ENCODE results near the gene OTX2.

Gene OTX2

DNA sequence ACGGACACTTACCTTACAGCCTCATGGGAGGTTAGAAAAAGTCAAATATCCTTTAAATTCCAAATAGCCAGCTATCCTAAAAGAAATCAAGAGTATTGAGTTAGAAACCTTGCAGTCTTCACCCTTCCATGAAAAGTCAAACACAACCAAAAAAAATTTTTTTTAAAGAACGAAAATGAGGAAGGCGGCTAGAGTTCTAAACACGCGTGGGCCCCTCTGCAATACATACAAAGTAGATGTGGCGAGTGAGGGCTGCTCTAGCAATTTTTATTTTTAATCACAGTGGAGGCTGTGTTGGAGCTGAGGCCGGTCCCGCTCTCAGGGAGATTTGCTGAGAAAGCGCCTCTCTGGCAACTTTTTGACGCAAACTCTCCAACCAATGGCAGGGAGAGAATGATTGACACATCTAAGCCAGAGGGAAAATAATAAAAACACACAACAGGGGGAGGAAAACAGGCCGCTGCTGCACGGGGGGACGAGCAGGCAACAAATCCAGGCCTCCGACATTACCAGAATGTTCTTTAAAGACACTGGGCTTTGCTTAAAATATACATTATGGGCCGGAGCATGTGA is at the start of gene OTX2:
Gene OTX2, minus strand, starts transcription at position 333 of the 573 bp plus-strand sequence. CDS start 5,023 bp downstream, outside the sequence.
- no peak for DNase-seq

DNA sequence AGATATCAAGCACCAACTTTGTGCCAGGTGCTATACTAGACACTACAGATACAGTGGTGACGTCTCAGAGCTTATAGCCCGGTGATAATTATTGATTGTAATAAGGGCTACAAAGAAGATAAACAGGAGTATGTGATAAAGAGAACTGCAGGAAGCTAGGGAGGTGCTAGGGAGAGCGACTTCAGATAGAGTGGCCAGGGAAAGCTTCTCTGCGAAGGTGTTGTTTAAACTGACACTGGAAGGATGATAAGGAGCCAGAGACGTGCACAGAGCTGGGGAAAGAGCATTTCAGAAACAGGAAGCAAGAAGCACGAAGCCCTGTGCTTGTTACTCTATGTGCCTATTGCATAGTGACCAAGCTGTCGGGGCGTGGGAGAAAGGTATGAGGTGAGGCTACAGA is 48.1 kb upstream of the OTX2 start:
- no peak for DNase-seq

DNA sequence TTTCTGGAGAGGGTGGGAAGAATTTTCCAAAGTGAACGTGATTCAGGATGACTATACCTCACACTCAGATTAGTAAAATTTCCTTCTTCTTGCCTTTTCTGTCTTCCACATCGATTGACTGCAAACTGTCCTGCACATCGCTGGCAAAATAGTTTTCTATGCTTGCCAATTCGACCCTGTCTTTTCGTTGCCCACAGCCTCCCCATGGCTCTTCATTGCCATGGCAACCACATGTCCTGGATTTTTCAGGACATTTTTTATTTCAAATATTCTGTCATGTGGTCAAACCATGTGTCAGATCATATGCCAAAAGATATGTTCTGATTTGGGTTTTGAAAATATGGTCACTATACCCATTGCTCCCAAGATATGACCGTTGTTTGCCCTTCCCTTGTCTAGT is 46.9 kb upstream of the OTX2 start:
- no peak for DNase-seq

DNA sequence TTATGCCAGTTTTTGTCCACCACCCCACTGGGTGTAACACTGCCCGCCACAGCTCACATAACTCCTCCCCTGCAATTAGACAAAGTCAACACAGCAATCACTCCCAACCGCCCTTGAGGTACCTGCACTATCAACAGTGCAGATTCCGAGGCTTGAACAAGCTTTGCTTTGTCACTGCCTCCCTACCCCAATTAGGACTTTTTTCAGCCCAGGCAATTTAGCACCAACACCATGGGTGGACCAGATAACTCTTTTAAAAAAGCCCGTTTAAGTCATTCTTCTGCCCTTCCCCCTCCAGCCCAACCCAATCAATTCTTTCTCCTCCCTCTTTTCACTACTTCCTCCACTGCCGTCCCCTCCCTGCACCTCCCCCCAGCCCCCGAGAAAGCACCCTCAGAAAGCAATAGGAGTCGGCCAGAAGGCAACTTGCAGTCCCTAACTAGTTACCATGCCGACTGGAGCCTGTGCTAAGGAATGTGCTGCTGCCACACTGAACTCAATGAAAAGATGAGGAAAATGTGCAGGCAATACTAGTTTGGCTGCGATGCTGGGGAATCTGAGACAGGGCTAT is 45.7 kb upstream of the OTX2 start:
- DNase-seq = peak; percentile 85

DNA sequence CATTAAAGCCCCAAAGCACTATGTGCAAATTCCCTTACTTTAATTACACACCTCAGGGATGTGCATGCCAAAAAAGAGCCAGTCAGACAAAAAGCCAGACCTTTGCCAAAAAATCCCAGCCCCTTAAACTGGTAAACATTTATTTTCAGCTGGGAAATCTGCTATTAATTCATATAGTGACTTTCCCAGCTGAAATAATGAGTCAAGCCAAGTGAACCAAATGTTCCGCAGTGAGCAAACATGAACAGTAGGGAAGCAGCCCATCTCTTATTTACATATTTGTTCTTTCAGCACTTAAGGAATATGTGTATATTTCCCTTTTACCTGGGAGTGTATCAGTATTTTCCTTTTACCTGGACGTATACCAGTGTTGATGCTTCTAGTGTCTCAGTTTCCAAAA is 44.0 kb upstream of the OTX2 start:
- no peak for DNase-seq

DNA sequence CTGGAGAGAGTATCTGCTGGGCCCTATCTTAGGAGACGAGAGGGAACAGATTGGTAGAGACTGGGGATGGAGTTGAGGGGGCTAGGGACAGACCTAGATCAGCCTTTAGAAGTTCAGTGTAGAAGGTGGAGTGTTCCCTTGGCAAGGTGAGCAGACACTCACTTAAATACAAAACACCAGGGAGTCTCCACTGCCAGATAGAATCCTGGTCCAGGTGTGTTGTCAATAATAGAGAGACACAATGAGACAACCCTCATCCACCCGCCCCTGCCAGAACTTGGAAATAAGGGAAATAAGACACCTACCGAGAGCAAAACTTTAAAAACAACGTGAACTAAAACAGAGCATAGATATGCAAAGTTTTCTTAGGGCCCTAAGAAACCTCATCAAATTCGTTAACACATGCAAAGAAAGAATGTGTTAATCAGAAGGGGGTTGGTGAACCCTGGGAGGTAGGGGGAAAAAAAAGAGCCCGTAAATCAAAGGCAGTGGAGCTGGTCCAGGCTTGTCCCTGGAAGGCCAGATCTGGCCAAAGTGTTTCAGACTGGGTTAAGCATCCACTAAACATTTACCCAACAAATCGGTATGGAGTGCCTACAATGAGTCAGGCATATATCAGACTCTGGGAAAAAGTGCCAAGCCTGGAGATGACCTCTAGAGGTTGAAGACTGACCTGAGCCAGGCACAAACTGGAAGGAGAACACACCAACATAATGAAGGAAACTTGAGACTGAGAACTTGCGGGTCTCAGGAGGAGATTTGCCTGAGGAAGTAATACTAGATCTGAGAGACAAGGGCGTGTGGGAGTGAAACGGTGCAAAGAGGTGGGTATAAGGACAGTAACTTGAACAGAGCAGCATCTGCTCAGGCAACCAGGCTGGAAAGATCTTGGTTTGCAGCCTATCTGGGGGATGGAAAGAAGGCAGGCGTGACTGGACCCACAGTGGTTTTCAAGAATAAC is 37.0 kb upstream of the OTX2 start:
- no peak for DNase-seq

DNA sequence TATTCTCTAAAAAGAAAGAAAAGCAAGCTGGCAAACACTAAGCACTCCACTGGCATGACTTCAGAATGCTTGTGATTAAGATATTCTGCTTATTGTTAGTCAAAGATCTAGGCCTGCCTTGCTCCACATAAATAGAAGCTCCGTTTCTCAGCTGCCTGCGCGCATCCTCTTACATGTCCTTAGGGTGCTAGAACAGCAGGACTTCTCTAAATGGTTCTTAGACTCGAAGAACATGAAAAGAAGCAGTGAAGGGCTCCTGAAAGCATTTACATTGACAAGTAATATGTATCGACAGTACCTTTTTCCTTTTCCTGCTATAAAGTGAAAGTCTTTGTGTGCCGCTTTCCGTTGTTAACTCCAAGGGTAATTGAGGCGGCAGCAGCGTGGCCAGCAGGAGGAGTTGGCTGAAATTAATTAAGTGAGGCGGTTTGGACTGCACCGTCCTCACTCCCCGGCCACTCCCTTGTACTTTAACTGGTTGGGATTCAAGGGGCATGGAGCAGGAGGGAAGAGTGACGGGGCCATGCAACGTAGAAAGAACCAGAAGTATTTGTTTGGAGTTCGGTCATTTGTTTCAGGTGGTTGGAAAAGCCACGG is 34.2 kb upstream of the OTX2 start:
- no peak for DNase-seq

DNA sequence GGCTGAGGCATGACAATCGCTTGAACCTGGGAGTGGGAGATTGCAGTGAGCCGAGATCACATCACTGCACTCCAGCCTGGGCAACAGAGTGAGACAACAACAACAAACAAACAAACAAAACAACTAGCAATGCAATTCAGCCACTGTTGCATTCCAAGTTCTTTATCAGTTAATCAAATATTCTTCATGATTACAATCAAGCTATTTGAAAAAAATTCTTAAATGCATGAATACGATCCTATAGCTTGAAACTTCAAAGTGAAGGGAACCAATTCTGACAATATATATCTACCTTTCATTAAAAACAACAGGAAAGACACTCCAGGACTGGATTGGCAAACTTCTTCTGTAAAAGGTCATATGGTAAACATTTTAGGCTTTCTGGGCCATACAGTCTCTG is 31.3 kb upstream of the OTX2 start:
- DNase-seq = no peak

DNA sequence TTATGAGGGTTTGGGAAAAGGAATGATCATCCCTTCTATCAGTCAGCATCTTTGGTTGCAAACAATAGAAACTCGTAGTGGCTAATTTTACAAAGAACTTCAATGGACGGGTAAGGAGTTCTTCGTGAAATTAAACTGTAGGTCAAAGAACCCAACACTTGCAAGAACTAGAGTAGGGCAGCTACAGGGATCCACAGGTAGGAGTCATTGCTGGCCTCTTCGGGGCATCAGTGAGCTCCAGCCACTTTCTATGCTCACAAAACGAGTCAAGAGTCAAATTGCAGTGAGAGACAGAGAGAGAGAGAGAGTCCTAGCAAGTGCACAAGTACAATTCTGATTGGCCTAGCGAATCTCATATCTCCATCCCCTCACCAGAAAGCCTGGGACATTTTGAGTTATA is 29.9 kb upstream of the OTX2 start:
- no peak for DNase-seq

DNA sequence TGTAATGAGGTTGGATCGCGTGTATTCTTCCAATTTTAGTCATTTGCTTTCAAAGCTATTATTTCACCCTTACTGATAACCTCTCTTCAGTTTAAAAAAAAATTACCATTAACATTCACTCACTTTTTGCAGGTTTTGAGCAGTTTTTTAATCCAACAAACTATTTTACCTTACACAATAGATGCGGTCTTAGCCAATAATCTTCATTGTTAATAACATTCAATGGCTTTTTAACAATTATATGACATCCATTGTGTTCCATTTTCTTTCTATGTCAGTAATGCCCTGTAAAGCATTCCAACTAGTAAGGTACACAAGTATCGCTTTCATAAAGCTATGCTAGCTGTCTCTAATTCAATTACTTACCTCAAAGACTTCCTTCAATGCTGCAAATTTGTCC is 18.9 kb upstream of the OTX2 start:
- DNase-seq = no peak

DNA sequence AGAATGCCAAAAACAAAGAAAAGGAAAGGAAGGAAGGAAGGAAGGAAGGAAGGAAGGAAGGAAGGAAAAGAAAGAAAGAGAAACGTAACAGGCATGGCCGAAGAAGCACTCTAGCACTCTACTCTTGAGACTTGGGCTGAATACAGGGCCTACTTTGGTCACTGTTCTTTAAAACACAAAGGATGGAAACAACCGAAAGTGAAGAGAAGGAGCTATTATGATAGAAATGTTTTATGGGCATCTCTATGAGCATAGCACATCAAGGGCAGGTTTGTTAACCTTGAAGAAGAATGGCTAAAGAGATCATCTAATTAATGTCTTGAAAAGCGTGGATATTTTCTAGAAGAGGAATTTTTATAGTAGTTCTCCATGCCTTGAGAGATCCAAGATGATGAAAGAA is 15.9 kb upstream of the OTX2 start:
- DNase-seq = no peak

DNA sequence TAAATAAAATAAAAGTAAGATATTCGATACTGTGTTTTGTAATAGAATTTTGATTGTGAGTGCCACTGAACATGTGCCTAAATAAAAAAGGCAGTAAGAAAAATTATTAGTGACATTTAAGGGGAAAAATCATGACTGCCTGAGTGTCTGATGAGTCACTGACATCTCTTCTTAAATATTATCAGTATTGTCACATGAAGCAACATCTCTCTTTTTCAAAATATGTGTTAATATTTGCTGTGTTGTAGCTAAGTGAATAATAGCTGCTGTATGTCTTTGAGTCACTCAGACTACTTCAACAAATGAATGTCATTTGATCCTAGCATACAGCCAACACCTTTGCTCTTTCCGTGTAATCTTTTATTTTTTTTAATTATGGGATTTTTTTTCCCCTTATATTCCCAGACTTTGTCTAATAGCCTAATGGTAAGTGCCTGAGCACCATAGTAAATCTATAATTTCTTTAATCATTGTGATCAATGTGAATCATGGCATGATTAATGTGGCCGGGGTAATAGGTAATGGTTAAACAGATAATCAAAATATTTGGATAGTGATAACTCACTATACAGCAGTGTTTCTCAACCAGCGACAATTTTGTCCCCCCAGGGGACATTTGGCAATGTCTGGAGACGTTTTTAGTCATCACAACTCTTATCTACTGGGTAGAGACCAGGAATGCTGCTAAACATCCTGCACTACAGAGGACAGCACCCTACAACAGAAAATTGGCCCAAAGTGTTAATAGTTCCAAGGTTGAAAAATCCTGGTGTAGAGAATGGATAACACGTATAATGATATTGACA is 11.7 kb upstream of the OTX2 start:
- no peak for DNase-seq

DNA sequence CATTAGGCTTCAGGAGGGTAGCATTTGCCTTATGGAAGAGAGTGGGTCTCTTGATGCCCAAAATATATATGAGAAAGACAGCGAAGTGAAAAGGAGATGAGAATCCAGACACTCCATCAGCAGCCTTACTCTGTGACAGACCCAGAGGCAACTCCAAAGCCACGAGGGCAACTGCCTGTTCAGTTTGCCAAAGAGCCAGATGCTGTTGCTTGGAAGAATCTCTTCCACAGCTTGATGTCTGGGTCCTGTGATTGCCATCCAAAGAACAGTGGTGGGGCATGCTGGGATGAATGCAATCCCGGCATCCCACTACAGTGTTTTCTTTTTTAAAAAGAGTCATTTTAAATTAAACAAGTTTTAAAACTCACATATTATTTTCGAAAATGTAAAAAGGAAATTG is 10.9 kb upstream of the OTX2 start:
- no peak for DNase-seq

DNA sequence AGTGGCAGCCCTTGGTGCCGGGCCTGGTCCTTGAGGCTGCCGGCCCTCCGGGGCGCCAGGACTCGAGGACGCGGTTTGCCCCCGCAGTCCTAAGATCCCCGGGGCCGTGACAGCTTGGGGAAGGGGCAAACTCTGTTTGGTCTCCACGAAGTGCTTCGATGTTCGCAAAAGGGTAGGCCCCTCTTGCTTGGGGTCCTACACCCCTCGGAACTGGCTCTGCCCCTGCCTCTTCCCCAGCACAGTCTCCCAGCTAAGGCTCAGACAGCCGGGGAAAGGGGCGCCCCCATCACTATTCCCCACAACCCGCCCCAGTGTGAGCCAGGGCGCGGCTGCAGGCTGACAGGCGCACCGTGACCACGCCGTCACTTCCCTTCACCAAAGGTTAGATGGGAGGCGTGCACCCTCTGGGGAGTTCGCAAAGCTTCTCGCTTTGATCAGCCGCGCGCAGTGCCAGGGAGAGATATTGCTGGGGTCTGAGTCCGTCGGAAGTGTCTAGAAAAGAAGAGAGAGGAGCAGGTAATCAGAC is 7.2 kb upstream of the OTX2 start:
- DNase-seq = no peak

DNA sequence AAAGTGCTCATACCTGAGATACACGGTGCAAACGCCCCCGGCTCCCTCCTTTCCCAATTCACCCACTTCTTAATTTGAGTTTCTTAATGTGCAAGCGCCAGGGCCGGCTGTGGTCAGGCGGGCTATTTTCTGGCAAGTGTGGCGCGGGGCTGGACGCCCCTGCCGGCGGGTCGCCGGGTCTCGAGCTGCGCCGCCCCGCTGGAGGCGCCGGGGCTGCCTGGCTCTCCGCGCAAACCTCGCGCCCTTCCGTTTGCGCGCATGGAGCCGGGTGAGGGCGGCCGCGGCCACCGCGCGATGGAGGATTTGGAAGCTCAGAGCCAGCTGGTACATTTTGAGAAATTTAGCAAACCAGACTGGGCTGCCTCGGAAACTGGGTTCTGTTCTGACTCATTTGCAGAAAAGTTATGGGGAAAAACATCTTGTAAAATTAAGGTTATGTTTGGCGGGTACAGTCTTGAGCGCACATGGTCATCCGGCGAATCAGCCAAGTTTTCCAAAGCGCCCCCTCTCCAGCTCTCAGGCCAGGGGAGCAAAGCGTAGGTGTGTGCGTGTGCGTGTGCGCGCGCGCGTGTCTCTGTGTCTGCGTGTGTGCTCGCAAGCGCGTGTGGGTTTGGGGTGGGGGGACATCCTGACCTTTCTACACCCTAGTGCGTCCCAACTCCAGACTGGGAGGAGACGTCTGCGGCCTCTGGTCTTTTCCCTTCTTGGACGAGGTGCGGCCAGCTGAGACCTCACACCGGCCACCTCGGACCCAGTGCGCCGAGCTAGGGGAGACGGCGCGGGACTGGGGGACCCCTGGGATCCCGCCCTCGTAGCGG is 6.5 kb upstream of the OTX2 start:
- no peak for DNase-seq

DNA sequence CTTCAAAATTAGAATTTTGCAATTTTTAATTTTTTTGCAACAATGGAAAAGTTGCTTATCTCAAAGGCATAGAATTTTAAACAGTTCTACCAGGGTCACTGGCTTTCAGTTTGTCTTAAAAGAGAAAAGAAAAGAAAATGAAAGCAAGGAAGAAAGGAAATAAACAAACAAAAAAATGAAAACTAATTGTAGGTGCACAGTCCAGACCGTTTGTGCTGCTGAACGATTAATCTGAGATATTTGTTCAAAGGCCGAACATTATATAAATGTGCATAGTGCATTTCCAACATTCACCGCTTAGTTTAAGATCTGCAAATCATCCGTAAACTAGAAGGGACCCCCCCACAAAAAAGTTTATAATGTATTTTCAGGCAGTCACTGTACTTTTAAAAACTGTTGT is 5.5 kb upstream of the OTX2 start:
- no peak for DNase-seq

DNA sequence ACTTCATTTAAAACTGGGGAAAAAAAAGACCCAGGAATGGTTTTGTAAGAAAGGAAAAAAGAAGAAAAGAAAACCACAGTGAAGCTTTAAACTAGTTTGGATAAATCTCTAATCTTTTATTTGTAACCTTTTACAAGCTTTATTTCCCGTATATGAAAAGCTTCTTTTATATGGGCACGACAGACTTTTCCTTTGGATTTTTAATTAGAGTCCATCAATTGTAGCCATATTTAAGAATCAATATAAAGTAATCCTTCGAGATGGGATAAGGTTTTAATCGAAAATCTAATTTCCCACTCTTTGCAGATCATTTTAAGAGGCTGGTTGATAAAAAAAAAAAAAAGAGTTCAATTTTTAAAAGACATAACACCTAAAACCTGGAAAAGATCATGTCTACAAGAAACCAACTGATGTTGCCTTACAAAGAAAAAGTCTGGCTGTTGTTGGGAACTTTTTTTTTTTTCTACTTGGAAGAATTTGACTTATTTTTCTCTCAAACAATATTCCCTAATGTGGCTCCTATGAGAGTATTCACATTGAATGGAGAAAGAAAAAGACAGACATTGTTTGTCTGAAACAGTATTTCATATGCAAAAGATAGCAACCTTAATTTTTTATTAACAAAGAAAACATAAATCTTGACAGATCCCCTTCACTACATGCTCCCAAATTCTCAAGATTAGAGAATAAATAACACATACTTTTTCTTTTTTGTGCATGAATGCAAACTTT is 4.9 kb upstream of the OTX2 start:
- no peak for DNase-seq

DNA sequence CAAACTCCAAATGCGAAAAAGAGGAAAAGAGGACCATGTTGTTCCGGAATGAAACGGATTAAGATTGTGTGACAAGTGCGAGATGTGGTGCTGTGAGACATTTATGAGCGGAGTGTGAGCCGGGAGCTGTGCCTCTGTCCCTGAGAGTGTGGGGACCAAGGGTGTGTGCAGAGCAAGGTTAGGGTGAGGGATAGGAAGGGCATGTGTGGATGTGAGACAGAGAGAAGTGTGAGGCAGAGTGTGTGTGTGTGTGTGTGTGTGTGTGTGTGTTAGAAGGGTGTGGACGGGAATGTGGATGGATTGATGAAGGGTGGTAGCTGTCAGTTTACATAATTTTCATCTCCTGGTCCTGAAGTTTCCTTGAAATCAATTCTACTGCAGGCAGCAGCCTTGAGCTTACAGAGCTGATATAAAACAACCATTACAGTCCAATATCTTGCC is 4.3 kb upstream of the OTX2 start:
- DNase-seq = no peak

DNA sequence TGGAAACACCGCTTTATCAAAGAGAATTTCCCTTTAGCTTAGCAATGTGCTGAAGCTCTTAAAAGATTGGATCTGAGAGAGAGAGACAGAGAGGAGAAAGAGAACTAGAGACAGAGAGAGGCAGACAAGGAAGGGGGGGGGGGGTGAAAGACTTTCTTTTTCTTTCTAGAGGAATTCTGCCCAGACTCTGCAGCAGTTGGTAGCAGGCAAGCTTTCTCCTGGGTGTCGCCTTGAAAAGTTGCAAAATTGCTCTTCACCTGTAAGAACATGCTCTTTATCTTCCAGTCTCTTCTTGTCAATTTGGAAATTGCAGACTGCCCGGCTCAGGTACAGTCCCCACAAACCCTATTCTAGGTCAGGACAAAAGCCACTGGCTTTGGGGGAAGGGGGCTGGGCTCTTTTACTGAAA is 2.9 kb upstream of the OTX2 start:
- DNase-seq = no peak

DNA sequence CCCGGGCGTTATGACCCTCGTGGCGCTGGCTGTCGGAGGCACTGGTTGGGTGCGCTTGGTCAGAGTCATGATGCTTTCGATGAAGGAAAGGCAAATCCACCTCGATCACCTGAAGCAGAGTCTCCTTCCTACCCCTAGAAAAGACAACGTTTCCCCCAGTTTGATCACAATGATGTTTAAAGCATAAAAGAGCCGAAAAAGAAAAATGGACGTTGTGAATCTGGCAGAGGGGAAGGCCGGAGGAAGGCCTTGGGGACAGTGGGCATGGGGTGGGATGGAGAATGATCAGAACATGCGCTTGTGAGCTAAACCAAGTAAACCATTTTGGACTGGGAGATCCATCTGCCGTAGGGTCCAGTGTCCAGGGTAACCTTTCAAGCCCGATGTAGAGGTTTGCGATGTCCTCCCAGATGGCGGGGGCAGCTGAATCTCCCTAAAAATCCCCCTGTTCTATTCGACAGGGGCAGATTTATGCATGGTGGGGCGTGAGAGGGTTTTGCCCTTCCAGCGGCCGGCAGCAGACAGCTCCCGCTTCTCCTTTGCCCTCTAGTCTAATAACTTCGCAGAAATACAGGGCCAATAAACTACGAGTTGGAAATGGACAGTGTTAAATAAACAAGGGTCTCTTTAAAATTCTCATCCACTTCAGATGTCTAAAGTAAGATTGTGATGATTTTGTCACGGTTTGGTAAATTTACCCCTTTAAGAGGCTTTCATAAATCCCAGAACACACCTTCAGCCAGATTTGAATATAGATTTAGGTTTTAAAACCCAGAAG is 2.3 kb upstream of the OTX2 start:
- no peak for DNase-seq

Data from NCI-H1105 treated with DMSO at 0.1 percent for 48 hours (cell line).